ENCODE measurements around the gene RECQL. TPM values are rescaled to one million over a fixed set of nuclear protein-coding genes. Genes with fewer than 3 reads are reported as not detected.
A peak's percentile ranks its signal among the peaks of the same experiment; 100 is the strongest.

RECQL gene
- total and polyA plus RNA-seq, 11 donors: 9.0 to 39.3 (median 22.6) TPM

DNA sequence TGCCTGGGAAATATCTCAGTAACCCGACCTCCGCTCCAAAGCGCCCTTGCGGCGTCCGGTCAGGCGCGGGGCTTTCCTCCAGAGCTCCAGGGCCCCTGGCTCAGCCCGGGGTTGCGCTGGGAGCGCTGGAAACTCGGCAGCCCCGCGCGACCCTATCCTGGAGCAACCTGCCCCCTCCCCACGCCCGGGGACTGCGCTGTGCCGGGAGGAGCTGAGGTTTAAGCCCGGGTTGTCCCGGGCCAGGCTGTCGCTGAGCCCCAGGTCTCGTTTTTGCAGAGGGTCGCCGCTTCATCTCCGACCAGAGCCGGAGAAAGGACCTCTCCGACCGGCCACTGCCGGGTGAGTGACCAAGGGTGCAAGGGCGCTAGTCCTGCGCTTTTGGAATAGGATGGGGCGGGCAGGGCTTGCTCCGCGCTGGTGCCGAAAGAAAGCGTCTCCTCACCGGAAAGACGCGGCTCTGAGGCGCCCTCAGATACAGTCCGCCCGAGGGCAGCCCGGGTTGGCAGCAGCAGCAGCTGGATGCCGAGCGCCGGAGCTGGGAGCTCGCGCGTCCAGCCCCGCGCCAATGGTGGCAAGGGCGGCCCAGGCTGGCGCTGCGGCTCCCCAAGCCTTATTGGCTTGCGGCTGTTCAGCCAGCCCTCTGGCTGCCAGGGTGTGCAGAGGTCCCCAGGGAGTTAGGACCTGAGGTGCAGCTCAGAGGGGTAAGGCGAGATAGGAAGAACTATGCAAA is 26.2 kb upstream of the RECQL start:
- Histone ChIP-seq H3K9me3 (peaks cover 0 to 10% (median 0%) of the 10 kb centered on the region in 12 donors), H3K36me3 (peaks cover 0 to 4% (median 0%) of the 10 kb centered on the region in 9 donors), H3K4me1 (peaks cover 0 to 23% (median 5%) of the 10 kb centered on the region in 12 donors), H3K27ac (peak overlapping the region; percentile 35 to 89 (median 80)), H3K27me3 (peaks cover 0 to 42% (median 0%) of the 10 kb centered on the region in 9 donors), H3K4me3 (peak overlapping the region; percentile 30 to 84 (median 70))
- DNase-seq (peak; percentile 51 to 82 (median 78)), ATAC-seq (peak; percentile 88 to 95 (median 94))
- 0 to 1% (median 1%) methylated on average over 22 to 57 of the region's 57 CpGs for WGBS, 4 donors
- intact Hi-C loops (cut with DNase I): loop anchor here in 3 of 10 donors (5.0 to 10.0 kb wide), 2 partner anchors 80 to 127 kb away; partner anchors contain the start of gene LDHB (in 3 of the 3)
- TF ChIP-seq, protein P1, sequence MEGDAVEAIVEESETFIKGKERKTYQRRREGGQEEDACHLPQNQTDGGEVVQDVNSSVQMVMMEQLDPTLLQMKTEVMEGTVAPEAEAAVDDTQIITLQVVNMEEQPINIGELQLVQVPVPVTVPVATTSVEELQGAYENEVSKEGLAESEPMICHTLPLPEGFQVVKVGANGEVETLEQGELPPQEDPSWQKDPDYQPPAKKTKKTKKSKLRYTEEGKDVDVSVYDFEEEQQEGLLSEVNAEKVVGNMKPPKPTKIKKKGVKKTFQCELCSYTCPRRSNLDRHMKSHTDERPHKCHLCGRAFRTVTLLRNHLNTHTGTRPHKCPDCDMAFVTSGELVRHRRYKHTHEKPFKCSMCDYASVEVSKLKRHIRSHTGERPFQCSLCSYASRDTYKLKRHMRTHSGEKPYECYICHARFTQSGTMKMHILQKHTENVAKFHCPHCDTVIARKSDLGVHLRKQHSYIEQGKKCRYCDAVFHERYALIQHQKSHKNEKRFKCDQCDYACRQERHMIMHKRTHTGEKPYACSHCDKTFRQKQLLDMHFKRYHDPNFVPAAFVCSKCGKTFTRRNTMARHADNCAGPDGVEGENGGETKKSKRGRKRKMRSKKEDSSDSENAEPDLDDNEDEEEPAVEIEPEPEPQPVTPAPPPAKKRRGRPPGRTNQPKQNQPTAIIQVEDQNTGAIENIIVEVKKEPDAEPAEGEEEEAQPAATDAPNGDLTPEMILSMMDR (IDR thresholded peaks at IDR 0.05): peak in 3 of 12 donors; percentile 21 to 33 (median 24)
- TF ChIP-seq POLR2A (IDR thresholded peaks at IDR 0.05): no peak

DNA sequence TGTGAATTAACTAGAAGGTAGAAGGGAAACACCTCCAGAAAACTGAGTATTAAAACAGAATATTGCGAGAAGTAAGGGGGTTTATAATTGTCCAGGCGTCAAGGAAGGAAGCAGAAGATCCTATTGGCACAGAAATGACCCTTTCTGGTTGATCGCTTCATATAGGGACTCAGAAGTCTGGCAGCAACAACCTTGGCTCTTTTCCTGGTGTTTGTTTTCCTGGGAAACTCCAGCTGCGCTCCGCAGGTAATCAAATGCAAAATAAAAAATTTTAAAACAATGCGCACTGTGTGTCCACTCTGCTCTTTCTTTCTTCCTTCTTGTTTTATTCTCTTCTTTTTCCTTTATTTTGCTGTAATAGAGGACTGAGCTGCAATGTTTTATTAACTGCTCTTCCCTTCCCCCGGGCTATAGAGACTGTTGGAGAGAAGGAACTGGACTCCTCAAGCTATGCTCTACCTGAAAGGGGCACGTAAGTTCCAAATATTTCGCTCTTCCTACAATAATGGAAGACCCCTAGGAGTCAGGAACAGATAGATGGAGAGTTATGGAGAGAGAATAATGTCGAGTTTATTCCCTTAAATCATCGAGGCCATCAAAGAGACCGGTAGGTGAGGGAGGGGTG is 25.4 kb upstream of the RECQL start:
- peak in 2 of 4 donors; percentile 3 to 5 for ATAC-seq
- WGBS, 4 donors: 34 to 46% (median 42%) methylated on average over 12 of the region's 12 CpGs
- Histone ChIP-seq H3K9me3 (peaks cover 0 to 10% (median 0%) of the 10 kb centered on the region in 12 donors), H3K4me3 (peak overlapping the region; percentile 30 to 84 (median 70)), H3K27ac (peak overlapping the region in 6 of 12 donors; percentile 81 to 89 (median 85)), H3K27me3 (peaks cover 0 to 42% (median 0%) of the 10 kb centered on the region in 9 donors), H3K36me3 (peaks cover 0 to 3% (median 0%) of the 10 kb centered on the region in 9 donors), H3K4me1 (peaks cover 0 to 23% (median 5%) of the 10 kb centered on the region in 12 donors)
- no peak for DNase-seq
- TF ChIP-seq, protein P1 (IDR thresholded peaks at IDR 0.05): no peak
- TF ChIP-seq POLR2A (IDR thresholded peaks at IDR 0.05): no peak
- intact Hi-C loops (cut with DNase I): loop anchor here in 3 of 10 donors (5.0 to 10.0 kb wide), 2 partner anchors 80 to 128 kb away; partner anchors contain the start of gene LDHB (in 3 of the 3)

DNA sequence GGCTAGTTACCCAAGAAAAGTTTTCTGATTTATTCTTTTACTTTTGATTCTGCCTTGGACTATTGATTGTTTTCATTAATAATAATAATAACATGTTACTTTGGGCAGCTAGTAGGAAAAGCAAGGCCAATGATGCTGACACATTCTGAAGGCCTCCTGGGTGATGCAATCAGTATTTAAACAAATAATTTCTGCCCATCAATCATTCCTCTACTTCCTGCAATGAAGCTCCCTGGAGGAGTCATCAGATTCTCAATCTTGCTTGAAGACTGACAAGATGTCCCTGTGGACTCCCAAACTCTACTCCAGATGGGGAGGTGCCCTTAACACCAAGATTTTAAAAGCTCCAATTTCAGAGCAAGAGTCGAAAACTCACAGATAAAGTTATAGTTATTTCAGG is 24.6 kb upstream of the RECQL start, which contains the start of gene SPX:
Gene SPX, plus strand, starts transcription at position 244 of the 400 bp plus-strand sequence. CDS start 177 bp downstream, outside the sequence.
- peak within 1 kb of the TSS in 5 of 12 donors; percentile 81 to 89 (median 83) for H3K27ac ChIP-seq
- intact Hi-C loops (cut with DNase I): loop anchor here in 3 of 10 donors (5.0 to 10.0 kb wide), 2 partner anchors 81 to 129 kb away; partner anchors contain the start of gene LDHB (in 3 of the 3)
- peaks cover 0 to 42% (median 0%) of the 10 kb centered on the region in 9 donors for H3K27me3 ChIP-seq
- DNase-seq: no peak
- no peak for ATAC-seq
- peak within 1 kb of the TSS in 10 of 12 donors; percentile 46 to 84 (median 70) for H3K4me3 ChIP-seq
- peaks cover 0 to 10% (median 0%) of the 10 kb centered on the region in 12 donors for H3K9me3 ChIP-seq
- H3K36me3 ChIP-seq: no peaks in the 10 kb centered on the region
- 92 to 100% (median 98%) methylated on average over 1 of the region's 1 CpG for WGBS, 4 donors
- peaks cover 0 to 23% (median 5%) of the 10 kb centered on the region in 12 donors for H3K4me1 ChIP-seq
- TF ChIP-seq, protein P1 (IDR thresholded peaks at IDR 0.05): no peak
- no peak for TF ChIP-seq POLR2A (IDR thresholded peaks at IDR 0.05)
